A549 (cell line): ENCODE measurements around the gene STARD13. TPM values are rescaled to one million over a fixed set of nuclear protein-coding genes. Genes with fewer than 3 reads are reported as not detected.

ENCODE experiments used
- ATAC-seq, 2 experiments: fragments of 200-7000 bp in 1 of 2; fragments of >200 bp in 1 of 2; cut with Nextera tagmentation in 1 of 2; cut with Tn5 transposase in 1 of 2; 3 replicates each; pipeline versions ENCODE4 v1.8.0 to v1.9.1; 2018 to 2020; ENCODE audit warnings: mild to moderate bottlenecking in 1 of 2, moderate library complexity in 1 of 2
- CTCF ChIA-PET: fragments of 300-600 bp; sonication (Branson Sonifier 250); formaldehyde crosslinking; extraction: SDS; loops from one replicate; lab custom pipeline; 2021; ENCODE audit warnings: antibody characterized with exemption, inconsistent platforms; lab: Yijun Ruan, JAX
- POLR2A ChIA-PET: fragments of 350-600 bp; formaldehyde crosslinking; extraction: SDS; loops from one replicate; lab custom pipeline; 2021; ENCODE audit warnings: antibody characterized with exemption, inconsistent platforms; lab: Yijun Ruan, JAX
- DNase-seq, 2 experiments: peaks; one replicate each; pipeline versions ENCODE4 v3.0.0 to v3.0.0-alpha.2; 2011 to 2016; ENCODE audit warnings: low read depth in 1 of 2, low spot score in 1 of 2
- FAIRE-seq: peaks from 2 replicates; lab custom pipeline; 2011; peaks lifted over from hg19 to GRCh38; lab: Jason Lieb, UNC
- H3K27ac ChIP-seq, 2 experiments: fragments of >200 bp; sonication (Bioruptor Twin); formaldehyde crosslinking; 3 replicates each; pipeline ENCODE4 v1.5.1; 2016 to 2017
- H3K4me1 ChIP-seq: fragments of >200 bp; sonication (Bioruptor Twin); formaldehyde crosslinking; 3 replicates; pipeline ENCODE4 v1.6.1; 2016
- H3K4me2 ChIP-seq: fragments of >200 bp; sonication (Bioruptor Twin); formaldehyde crosslinking; 3 replicates; pipeline ENCODE4 v1.6.1; 2016
- H3K4me3 ChIP-seq: fragments of >200 bp; sonication (Bioruptor Twin); formaldehyde crosslinking; 3 replicates; pipeline ENCODE4 v1.5.1; 2016
- H3K9me3 ChIP-seq: fragments of >200 bp; sonication (Bioruptor Twin); formaldehyde crosslinking; 3 replicates; pipeline ENCODE4 v1.6.1; 2016
- CHD4 ChIP-seq: fragments of 200-600 bp; sonication (generic); IDR thresholded peaks from 2 replicates; pipeline ENCODE4 v1.6.1; 2016; ENCODE audit warnings: antibody characterized with exemption, mild to moderate bottlenecking, borderline replicate concordance
- EHMT2 ChIP-seq: fragments of 200-600 bp; sonication (generic); IDR thresholded peaks from 2 replicates; pipeline ENCODE4 v1.6.1; 2016; ENCODE audit warnings: antibody characterized with exemption, low read depth, mild to moderate bottlenecking, moderate library complexity
- EP300 ChIP-seq, 2 experiments: fragments of >200 bp; sonication (Bioruptor Twin); formaldehyde crosslinking; IDR thresholded peaks; 2 replicates in 1 of 2; 3 replicates in 1 of 2; pipeline ENCODE4 v1.6.1; 2016 to 2017
- ESRRA ChIP-seq: fragments of 150-350 bp; IDR thresholded peaks from 2 replicates; pipeline ENCODE4 v1.6.1; 2014; ENCODE audit warnings: mild to moderate bottlenecking, low read length, borderline replicate concordance
- FOXS1 ChIP-seq: fragments of 250-450 bp; sonication (Bioruptor Pico); IDR thresholded peaks from 2 replicates; pipeline ENCODE4 v1.5.0; 2020; ENCODE audit warnings: mild to moderate bottlenecking, moderate library complexity
- HDAC2 ChIP-seq: fragments of 200-600 bp; sonication (generic); IDR thresholded peaks from 2 replicates; pipeline ENCODE4 v1.6.1; 2016
- HOXA7 ChIP-seq: fragments of 250-450 bp; sonication (Bioruptor Pico); IDR thresholded peaks from 2 replicates; pipeline ENCODE4 v1.5.0; 2020; ENCODE audit warnings: mild to moderate bottlenecking, moderate library complexity
- HOXB5 ChIP-seq: fragments of 250-450 bp; sonication (Bioruptor Pico); IDR thresholded peaks from 2 replicates; pipeline ENCODE4 v1.5.0; 2020; ENCODE audit warnings: mild to moderate bottlenecking, moderate library complexity
- JUNB ChIP-seq: fragments of >200 bp; sonication (Bioruptor Twin); formaldehyde crosslinking; IDR thresholded peaks from 2 replicates; pipeline ENCODE4 v1.6.1; 2016
- MAX ChIP-seq: IDR thresholded peaks from 2 replicates; pipeline ENCODE4 v1.6.1; 2012
- PHF8 ChIP-seq: fragments of 200-600 bp; sonication (generic); IDR thresholded peaks from 2 replicates; pipeline ENCODE4 v1.6.1; 2016; ENCODE audit warnings: low read depth, mild to moderate bottlenecking, antibody characterized with exemption, moderate library complexity, borderline replicate concordance
- POLR2AphosphoS2 ChIP-seq: conservative IDR thresholded peaks from 2 replicates; pipeline ENCODE4 v1.6.1; 2012; ENCODE audit warnings: low read length, improper control_type of control experiment, inconsistent platforms
- RAD21 ChIP-seq, 2 experiments: fragments of >200 bp in 1 of 2; sonication (Bioruptor Twin) in 1 of 2; formaldehyde crosslinking in 1 of 2; IDR thresholded peaks in 1 of 2; conservative IDR thresholded peaks in 1 of 2; 2 replicates in 1 of 2; 3 replicates in 1 of 2; pipeline ENCODE4 v1.6.1; 2012 to 2018; ENCODE audit warnings: inconsistent platforms in 1 of 2
- REST ChIP-seq: fragments of 200-600 bp; sonication (generic); IDR thresholded peaks from 2 replicates; pipeline ENCODE4 v1.6.1; 2016; ENCODE audit warnings: antibody characterized with exemption, mild to moderate bottlenecking, moderate library complexity
- SMC3 ChIP-seq: fragments of >200 bp; sonication (Bioruptor Twin); formaldehyde crosslinking; IDR thresholded peaks from 3 replicates; pipeline ENCODE4 v1.6.1; 2018; ENCODE audit warnings: inconsistent platforms
- SREBF2 ChIP-seq: fragments of 450-650 bp; IDR thresholded peaks from 2 replicates; pipeline ENCODE4 v1.6.1; 2014; ENCODE audit warnings: mild to moderate bottlenecking, moderate library complexity
- TFCP2L1 ChIP-seq: fragments of 250-450 bp; sonication (Bioruptor Pico); IDR thresholded peaks from 2 replicates; pipeline ENCODE4 v1.5.0; 2021; ENCODE audit warnings: mild to moderate bottlenecking
- USF2 ChIP-seq: fragments of 450-650 bp; IDR thresholded peaks from 2 replicates; pipeline ENCODE4 v1.6.1; 2014; ENCODE audit warnings: antibody characterized with exemption
- ZNF302 ChIP-seq: fragments of 250-450 bp; sonication (Bioruptor Pico); IDR thresholded peaks from 2 replicates; pipeline ENCODE4 v1.9.0; 2021; ENCODE audit warnings: inconsistent platforms, mild to moderate bottlenecking, moderate library complexity
- ZSCAN20 ChIP-seq: fragments of 250-450 bp; sonication (Bioruptor Pico); IDR thresholded peaks from 2 replicates; pipeline ENCODE4 v1.8.0; 2022; ENCODE audit warnings: mild to moderate bottlenecking, moderate library complexity
- WGBS: methylation state at CpG from one replicate; pipeline ENCODE4 v1.1.6; 2017; ENCODE audit errors: missing lambda C conversion rate; 5-methylcytosine and 5-hydroxymethylcytosine counted together
- polyA plus RNA-seq, 4 experiments: library from polyadenylated mRNA; depleted of rRNA in 3 of 4; stranded (reverse); fragments of >200 nt; fragmentation: RNase III in 1 of 4; extraction: RNeasy Plus Mini Kit Qiagen cat#74134 plus additional on column Dnase treatment in 1 of 4; gene quantifications; 2 replicates in 3 of 4; 3 replicates in 1 of 4; pipeline ENCODE4 v1.2.3, GENCODE V29; 2011 to 2017
- TF ChIP-seq, protein P1 (sequence below): fragments of >200 bp; sonication (Bioruptor Twin); formaldehyde crosslinking; IDR thresholded peaks from 2 replicates; pipeline ENCODE4 v1.6.1; 2016
- TF ChIP-seq, protein P2 (sequence below): fragments of >200 bp; sonication (Bioruptor Twin); formaldehyde crosslinking; IDR thresholded peaks from 3 replicates; pipeline ENCODE4 v1.5.1; 2016

The STARD13 gene
- polyA plus RNA-seq, 2 of the 4 experiments (the other 2 are of a cell fraction): 2.4 to 2.8 TPM

DNA sequence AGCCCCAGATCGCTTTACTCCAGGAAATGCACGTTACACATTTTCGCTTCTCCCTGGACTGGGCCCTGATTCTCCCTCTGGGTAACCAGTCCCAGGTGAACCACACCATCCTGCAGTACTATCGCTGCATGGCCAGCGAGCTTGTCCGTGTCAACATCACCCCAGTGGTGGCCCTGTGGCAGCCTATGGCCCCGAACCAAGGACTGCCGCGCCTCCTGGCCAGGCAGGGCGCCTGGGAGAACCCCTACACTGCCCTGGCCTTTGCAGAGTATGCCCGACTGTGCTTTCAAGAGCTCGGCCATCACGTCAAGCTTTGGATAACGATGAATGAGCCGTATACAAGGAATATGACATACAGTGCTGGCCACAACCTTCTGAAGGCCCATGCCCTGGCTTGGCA lies 224.7 kb downstream of the STARD13 start:
- Histone ChIP-seq H3K4me2 (no peak overlapping the region), H3K4me1 (no peaks in the 10 kb centered on the region), H3K4me3 (no peak overlapping the region), H3K9me3 (no peaks in the 10 kb centered on the region), H3K27ac (no peak overlapping the region)
- DNase-seq (no peak), FAIRE-seq (no peak), ATAC-seq (no peak)
- WGBS: 84% methylated on average over 14 of the region's 15 CpGs
- POLR2A ChIA-PET: no interaction called here
- CTCF ChIA-PET: no interaction called here
- TF ChIP-seq HOXB5 (CRISPR knock-in tag) (no peak), FOXS1 (CRISPR knock-in tag) (no peak), ESRRA (no peak), HOXA7 (no peak), MAX (no peak)

DNA sequence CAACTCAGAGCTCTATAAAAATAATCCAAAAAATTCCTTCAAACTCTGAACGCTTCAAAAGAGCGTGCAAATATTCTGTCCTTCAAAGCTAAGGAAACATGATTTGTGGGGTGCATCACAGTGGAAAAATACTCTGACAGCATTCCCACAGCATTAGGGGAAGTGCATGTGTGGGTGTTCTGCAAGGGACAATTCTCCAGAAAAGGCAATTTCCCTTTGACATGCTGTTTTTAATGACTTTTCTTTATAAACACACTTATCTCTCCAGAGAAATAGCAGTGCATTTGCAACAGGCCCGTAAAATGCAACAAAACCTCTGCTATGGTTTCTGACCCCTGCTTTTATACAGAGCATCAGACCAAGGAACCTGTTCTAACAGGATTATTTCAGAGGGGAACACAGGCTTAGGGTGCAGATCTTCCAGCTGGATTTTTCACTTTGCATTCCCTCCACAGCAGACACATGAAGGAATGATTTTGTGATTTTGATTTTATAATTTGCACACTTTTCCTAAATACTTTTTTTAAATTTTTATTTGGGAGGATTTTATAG lies 226.7 kb downstream of the STARD13 start:
- FAIRE-seq (no peak), DNase-seq (no peak), ATAC-seq (no peak)
- Histone ChIP-seq H3K4me2 (no peak overlapping the region), H3K9me3 (no peaks in the 10 kb centered on the region), H3K4me3 (no peak overlapping the region), H3K27ac (no peak overlapping the region), H3K4me1 (no peaks in the 10 kb centered on the region)
- WGBS: 90% methylated on average over 3 of the region's 3 CpGs
- CTCF ChIA-PET: no interaction called here
- TF ChIP-seq, protein P1, sequence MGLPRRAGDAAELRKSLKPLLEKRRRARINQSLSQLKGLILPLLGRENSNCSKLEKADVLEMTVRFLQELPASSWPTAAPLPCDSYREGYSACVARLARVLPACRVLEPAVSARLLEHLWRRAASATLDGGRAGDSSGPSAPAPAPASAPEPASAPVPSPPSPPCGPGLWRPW: no peak
- no peak for TF ChIP-seq ZSCAN20 (CRISPR knock-in tag)
- no peak for TF ChIP-seq ESRRA
- TF ChIP-seq HDAC2: no peak
- no peak for TF ChIP-seq TFCP2L1 (CRISPR knock-in tag)
- no peak for TF ChIP-seq EP300 (IDR thresholded peaks at IDR 0.05)
- no peak for TF ChIP-seq REST
- TF ChIP-seq MAX: no peak
- TF ChIP-seq PHF8: no peak
- no peak for TF ChIP-seq SMC3
- TF ChIP-seq EHMT2: no peak
- TF ChIP-seq, protein P2, sequence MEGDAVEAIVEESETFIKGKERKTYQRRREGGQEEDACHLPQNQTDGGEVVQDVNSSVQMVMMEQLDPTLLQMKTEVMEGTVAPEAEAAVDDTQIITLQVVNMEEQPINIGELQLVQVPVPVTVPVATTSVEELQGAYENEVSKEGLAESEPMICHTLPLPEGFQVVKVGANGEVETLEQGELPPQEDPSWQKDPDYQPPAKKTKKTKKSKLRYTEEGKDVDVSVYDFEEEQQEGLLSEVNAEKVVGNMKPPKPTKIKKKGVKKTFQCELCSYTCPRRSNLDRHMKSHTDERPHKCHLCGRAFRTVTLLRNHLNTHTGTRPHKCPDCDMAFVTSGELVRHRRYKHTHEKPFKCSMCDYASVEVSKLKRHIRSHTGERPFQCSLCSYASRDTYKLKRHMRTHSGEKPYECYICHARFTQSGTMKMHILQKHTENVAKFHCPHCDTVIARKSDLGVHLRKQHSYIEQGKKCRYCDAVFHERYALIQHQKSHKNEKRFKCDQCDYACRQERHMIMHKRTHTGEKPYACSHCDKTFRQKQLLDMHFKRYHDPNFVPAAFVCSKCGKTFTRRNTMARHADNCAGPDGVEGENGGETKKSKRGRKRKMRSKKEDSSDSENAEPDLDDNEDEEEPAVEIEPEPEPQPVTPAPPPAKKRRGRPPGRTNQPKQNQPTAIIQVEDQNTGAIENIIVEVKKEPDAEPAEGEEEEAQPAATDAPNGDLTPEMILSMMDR: no peak
- TF ChIP-seq POLR2AphosphoS2: no peak
- TF ChIP-seq CHD4: no peak
- TF ChIP-seq ZNF302: no peak
- no peak for TF ChIP-seq RAD21 (conservative IDR thresholded peaks at IDR 0.05 in 1 of 2, IDR thresholded peaks at IDR 0.05 in 1 of 2)
- TF ChIP-seq SREBF2: no peak
- no peak for TF ChIP-seq JUNB
- TF ChIP-seq USF2: no peak
- POLR2A ChIA-PET: no interaction called here
